Fibroblast of skin of abdomen (primary cell): ENCODE data around the gene KCNC1.

Source experiments
- DNase-seq: peaks from one replicate; pipeline ENCODE4 v3.0.0-alpha.2; 2013

KCNC1 gene

GRCh38 chr11:17775035-17775348 lies 40.4 kb downstream of the KCNC1 start:
- no peak for DNase-seq

- DNase-seq: no peak
Measured at GRCh38 chr11:17775507-17776211, 41.1 kb downstream of the KCNC1 start.

GRCh38 chr11:17776212-17776875 lies 41.8 kb downstream of the KCNC1 start:
- no peak for DNase-seq

GRCh38 chr11:17777086-17777737 lies 42.6 kb downstream of the KCNC1 start:
- DNase-seq: no peak

GRCh38 chr11:17777738-17778091 lies 43.1 kb downstream of the KCNC1 start:
- no peak for DNase-seq

- DNase-seq: no peak
Measured at GRCh38 chr11:17778352-17778751, 43.8 kb downstream of the KCNC1 start.

GRCh38 chr11:17778956-17779860 lies 44.6 kb downstream of the KCNC1 start:
- no peak for DNase-seq

GRCh38 chr11:17779861-17780594 lies 45.4 kb downstream of the KCNC1 start:
- no peak for DNase-seq

- no peak for DNase-seq
Measured at GRCh38 chr11:17780668-17781067, 46.1 kb downstream of the KCNC1 start.

- DNase-seq: no peak
Measured at GRCh38 chr11:17781221-17781620, 46.6 kb downstream of the KCNC1 start.

- no peak for DNase-seq
Measured at GRCh38 chr11:17781626-17782025, 47.0 kb downstream of the KCNC1 start.

GRCh38 chr11:17782145-17782544 lies 47.6 kb downstream of the KCNC1 start:
- no peak for DNase-seq

- no peak for DNase-seq
Measured at GRCh38 chr11:17782603-17783337, 48.2 kb downstream of the KCNC1 start.

- no peak for DNase-seq
Measured at GRCh38 chr11:17783878-17784277, 49.3 kb downstream of the KCNC1 start.

- DNase-seq: peak; percentile 61
Measured at GRCh38 chr11:17786824-17787525, 52.4 kb downstream of the KCNC1 start.

- DNase-seq: no peak
Measured at GRCh38 chr11:17788084-17788483, 53.5 kb downstream of the KCNC1 start.

- DNase-seq: peak; percentile 33
Measured at GRCh38 chr11:17790453-17790852, 55.9 kb downstream of the KCNC1 start.

- DNase-seq: no peak
Measured at GRCh38 chr11:17791144-17791543, 56.6 kb downstream of the KCNC1 start.

GRCh38 chr11:17792161-17792560 lies 57.6 kb downstream of the KCNC1 start:
- no peak for DNase-seq

GRCh38 chr11:17793642-17794170 lies 59.1 kb downstream of the KCNC1 start:
- DNase-seq: no peak

GRCh38 chr11:17794981-17795380 lies 60.4 kb downstream of the KCNC1 start:
- no peak for DNase-seq
